OCI-LY1 (cell line): ENCODE data around the gene BMERB1.

Experiments
- H2AFZ ChIP-seq: fragments of 200-600 bp; sonication (generic), shearing (Covaris generic); 2 replicates; pipeline ENCODE4 v1.6.0; 2014; ENCODE audit warnings: antibody characterized with exemption, mild to moderate bottlenecking, low read length
- H3F3A ChIP-seq: fragments of 200-600 bp; sonication (generic), shearing (Covaris generic); 2 replicates; pipeline ENCODE4 v1.6.0; 2014; ENCODE audit warnings: mild to moderate bottlenecking, antibody characterized with exemption, low read length, moderate library complexity; ENCODE audit not compliant: insufficient read depth
- H3K27ac ChIP-seq: fragments of 200-600 bp; sonication (generic); 2 replicates; pipeline ENCODE4 v1.5.1; 2014; ENCODE audit warnings: low read length, mixed run types, mild to moderate bottlenecking, low read depth; ENCODE audit not compliant: poor library complexity, severe bottlenecking
- H3K27me3 ChIP-seq: fragments of 200-600 bp; sonication (generic); 2 replicates; pipeline ENCODE4 v1.6.0; 2014; ENCODE audit warnings: antibody characterized with exemption, mild to moderate bottlenecking, low read length, moderate library complexity; ENCODE audit not compliant: insufficient read depth
- H3K36me3 ChIP-seq: fragments of 200-600 bp; sonication (generic); 2 replicates; pipeline ENCODE4 v1.6.1; 2014; ENCODE audit warnings: mild to moderate bottlenecking, antibody characterized with exemption, low read length, moderate library complexity, mixed read lengths; ENCODE audit not compliant: insufficient read depth
- H3K4me1 ChIP-seq: fragments of 200-600 bp; sonication (generic); 2 replicates; pipeline ENCODE4 v1.5.1; 2014; ENCODE audit warnings: mild to moderate bottlenecking, low read length, moderate library complexity; ENCODE audit not compliant: insufficient read depth, severe bottlenecking
- H3K4me2 ChIP-seq: fragments of 200-600 bp; sonication (generic), shearing (Covaris generic); 2 replicates; pipeline ENCODE4 v1.6.1; 2014; ENCODE audit warnings: low read length
- H3K4me3 ChIP-seq: fragments of 200-600 bp; sonication (generic); 2 replicates; pipeline ENCODE4 v1.5.1; 2014; ENCODE audit warnings: low read length, low read depth, mild to moderate bottlenecking, mixed read lengths; ENCODE audit not compliant: poor library complexity, severe bottlenecking
- H3K79me2 ChIP-seq: fragments of 200-600 bp; shearing (Covaris generic); 2 replicates; pipeline ENCODE4 v1.6.1; 2016; ENCODE audit warnings: mixed run types, low read length, mixed read lengths; ENCODE audit not compliant: insufficient read depth
- H3K9ac ChIP-seq: fragments of 200-600 bp; sonication (generic), shearing (Covaris generic); 2 replicates; pipeline ENCODE4 v1.6.1; 2014; ENCODE audit warnings: mild to moderate bottlenecking, low read length, mixed read lengths
- H3K9me2 ChIP-seq: fragments of 200-600 bp; sonication (generic), shearing (Covaris generic); 2 replicates; pipeline ENCODE4 v1.6.1; 2014; ENCODE audit warnings: low read depth, mild to moderate bottlenecking, low read length, mixed read lengths
- H3K9me3 ChIP-seq: fragments of 200-600 bp; shearing (Covaris generic); 2 replicates; pipeline ENCODE4 v1.6.1; 2014; ENCODE audit warnings: low read length, mixed read lengths
- H4K20me1 ChIP-seq: fragments of 200-600 bp; sonication (generic), shearing (Covaris generic); 2 replicates; pipeline ENCODE4 v1.6.0; 2016; ENCODE audit warnings: mild to moderate bottlenecking, low read length; ENCODE audit not compliant: insufficient read depth
- CTCF ChIP-seq: fragments of 200-600 bp; sonication (generic), shearing (Covaris generic); IDR thresholded peaks from 2 replicates; pipeline ENCODE4 v1.5.1; 2017; ENCODE audit warnings: mild to moderate bottlenecking, antibody characterized with exemption, low read length, moderate library complexity, mixed read lengths
- EZH2 ChIP-seq: fragments of 200-600 bp; sonication (generic), shearing (Covaris generic); IDR thresholded peaks from 2 replicates; pipeline ENCODE4 v1.8.0; 2017; ENCODE audit warnings: borderline replicate concordance, mixed run types, mild to moderate bottlenecking, antibody characterized with exemption, low read length, moderate library complexity, mixed read lengths

BMERB1 gene

GRCh38 chr16:15491411-15491810 is 57.0 kb downstream of the BMERB1 start:
- Histone ChIP-seq H4K20me1 (no peaks in the 10 kb centered on the region), H3K4me1 (no peaks in the 10 kb centered on the region), H3K27ac (no peak overlapping the region), H3K4me2 (no peak overlapping the region), H3K79me2 (no peaks in the 10 kb centered on the region), H3K9me3 (no peaks in the 10 kb centered on the region), H2AFZ (no peak overlapping the region), H3K36me3 (no peaks in the 10 kb centered on the region), H3K9ac (no peak overlapping the region), H3F3A (no peaks in the 10 kb centered on the region), H3K27me3 (0 out of 2 replicates have a peak, but pooled peaks cover 3% of the 10 kb centered on the region), H3K9me2 (no peaks in the 10 kb centered on the region), H3K4me3 (no peak overlapping the region)
- TF ChIP-seq EZH2 = no peak
- no peak for TF ChIP-seq CTCF

GRCh38 chr16:15492091-15492740 is 57.8 kb downstream of the BMERB1 start:
- Histone ChIP-seq H3K4me1 (no peaks in the 10 kb centered on the region), H3K79me2 (no peaks in the 10 kb centered on the region), H2AFZ (no peak overlapping the region), H3K4me3 (no peak overlapping the region), H3K4me2 (no peak overlapping the region), H4K20me1 (no peaks in the 10 kb centered on the region), H3K27me3 (0 out of 2 replicates have a peak, but pooled peaks cover 3% of the 10 kb centered on the region), H3K36me3 (no peaks in the 10 kb centered on the region), H3K9ac (no peak overlapping the region), H3K9me2 (no peaks in the 10 kb centered on the region), H3K9me3 (no peaks in the 10 kb centered on the region), H3K27ac (no peak overlapping the region), H3F3A (no peaks in the 10 kb centered on the region)
- TF ChIP-seq EZH2 = no peak
- no peak for TF ChIP-seq CTCF

- no peaks in the 10 kb centered on the region for H4K20me1 ChIP-seq
- H3K4me2 ChIP-seq = no peak overlapping the region
- no peak overlapping the region for H3K27ac ChIP-seq
- H3F3A ChIP-seq = no peaks in the 10 kb centered on the region
- no peaks in the 10 kb centered on the region for H3K36me3 ChIP-seq
- H3K4me3 ChIP-seq = no peak overlapping the region
- H3K4me1 ChIP-seq = no peaks in the 10 kb centered on the region
- no peak overlapping the region for H3K9ac ChIP-seq
- TF ChIP-seq EZH2 = no peak
- TF ChIP-seq CTCF = no peak
- no peaks in the 10 kb centered on the region for H3K79me2 ChIP-seq
- H3K27me3 ChIP-seq = 0 out of 2 replicates have a peak, but pooled peaks cover 3% of the 10 kb centered on the region
- H3K9me3 ChIP-seq = no peaks in the 10 kb centered on the region
- H3K9me2 ChIP-seq = no peaks in the 10 kb centered on the region
- no peak overlapping the region for H2AFZ ChIP-seq
Measured at GRCh38 chr16:15493466-15494180, 59.2 kb downstream of the BMERB1 start.
